ENCODE results near the gene TECPR2.

DNA sequence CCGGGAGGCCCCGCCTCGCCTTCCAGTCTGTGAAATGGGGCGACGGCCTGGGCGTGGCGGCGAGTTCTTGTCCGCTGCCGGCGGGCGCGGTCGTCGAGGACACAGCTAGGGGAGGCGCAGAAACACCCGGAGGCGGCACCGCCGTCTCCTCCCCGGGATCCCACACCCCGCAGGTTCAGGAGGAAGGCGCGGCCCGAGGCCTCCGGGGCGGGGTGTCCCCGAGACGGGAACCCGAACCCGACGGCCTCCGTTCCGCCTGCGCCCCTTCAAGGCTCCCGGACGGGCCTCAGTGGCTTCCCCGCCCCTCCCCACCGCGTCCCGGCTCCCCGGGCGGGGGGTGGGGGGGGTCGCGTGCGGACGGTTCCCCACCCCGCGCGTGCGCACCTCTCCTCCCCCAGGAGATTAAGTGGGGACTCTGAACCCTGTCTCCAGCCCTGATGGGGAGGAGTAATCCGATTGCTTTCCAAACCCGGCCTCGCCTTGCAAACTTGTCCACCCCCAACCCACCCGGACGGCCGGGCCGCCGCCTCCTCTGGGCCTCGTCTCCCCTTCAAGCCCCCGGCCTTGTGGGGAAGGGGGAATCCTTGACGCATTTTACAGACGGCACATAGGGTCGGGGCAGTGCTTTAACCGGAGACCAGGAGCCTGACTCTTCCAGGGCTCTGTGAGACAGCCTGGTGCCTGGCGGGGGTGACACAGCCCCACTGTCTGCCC is 182.2 kb downstream of the TECPR2 start:
- TF ChIP-seq, protein P1, sequence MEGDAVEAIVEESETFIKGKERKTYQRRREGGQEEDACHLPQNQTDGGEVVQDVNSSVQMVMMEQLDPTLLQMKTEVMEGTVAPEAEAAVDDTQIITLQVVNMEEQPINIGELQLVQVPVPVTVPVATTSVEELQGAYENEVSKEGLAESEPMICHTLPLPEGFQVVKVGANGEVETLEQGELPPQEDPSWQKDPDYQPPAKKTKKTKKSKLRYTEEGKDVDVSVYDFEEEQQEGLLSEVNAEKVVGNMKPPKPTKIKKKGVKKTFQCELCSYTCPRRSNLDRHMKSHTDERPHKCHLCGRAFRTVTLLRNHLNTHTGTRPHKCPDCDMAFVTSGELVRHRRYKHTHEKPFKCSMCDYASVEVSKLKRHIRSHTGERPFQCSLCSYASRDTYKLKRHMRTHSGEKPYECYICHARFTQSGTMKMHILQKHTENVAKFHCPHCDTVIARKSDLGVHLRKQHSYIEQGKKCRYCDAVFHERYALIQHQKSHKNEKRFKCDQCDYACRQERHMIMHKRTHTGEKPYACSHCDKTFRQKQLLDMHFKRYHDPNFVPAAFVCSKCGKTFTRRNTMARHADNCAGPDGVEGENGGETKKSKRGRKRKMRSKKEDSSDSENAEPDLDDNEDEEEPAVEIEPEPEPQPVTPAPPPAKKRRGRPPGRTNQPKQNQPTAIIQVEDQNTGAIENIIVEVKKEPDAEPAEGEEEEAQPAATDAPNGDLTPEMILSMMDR (optimal IDR thresholded peaks at IDR 0.05 in 1 of 3, IDR thresholded peaks at IDR 0.05 in 1 of 3, conservative IDR thresholded peaks at IDR 0.05 in 1 of 3; ENCODE audit: extremely low read depth in 1 of 3, insufficient read depth in 2 of 3, low read length in 3 of 3): no peak
- TF ChIP-seq EZH2 (IDR thresholded peaks at IDR 0.05; ENCODE audit: low read length): no peak
